WTC11 (cell line): ENCODE data around the gene MEGF11. TPM values are rescaled to one million over a fixed set of nuclear protein-coding genes. Genes with fewer than 3 reads are reported as not detected.

Source experiments
- ATAC-seq: fragments of 200-7000 bp; cut with Tn5 transposase; 2 replicates; pipeline ENCODE4 v1.10.0; 2021; ENCODE audit warnings: mild to moderate bottlenecking, moderate library complexity
- CTCF ChIA-PET: fragments of 300-600 bp; sonication (Branson Sonifier 250); formaldehyde crosslinking; loops from one replicate; lab custom pipeline; 2021; ENCODE audit warnings: antibody characterized with exemption; lab: Charles Lee
- POLR2A ChIA-PET: fragments of 350-600 bp; sonication (Branson Sonifier 250); formaldehyde crosslinking; loops from one replicate; lab custom pipeline; 2021; ENCODE audit warnings: antibody characterized with exemption; lab: Charles Lee
- DNase-seq: peaks from one replicate; pipeline ENCODE4 v3.0.0; 2021; ENCODE audit warnings: low spot score
- H3K27ac Mint-ChIP-seq: 2 replicates; pipeline ENCODE4 v1.8.0; 2021; ENCODE audit warnings: mixed read lengths
- H3K27me3 Mint-ChIP-seq: 2 replicates; pipeline ENCODE4 v1.8.0; 2021; ENCODE audit warnings: low read depth, mild to moderate bottlenecking, moderate library complexity, mixed read lengths
- H3K36me3 Mint-ChIP-seq: 2 replicates; pipeline ENCODE4 v1.8.0; 2021; ENCODE audit warnings: mixed read lengths
- H3K4me1 Mint-ChIP-seq: 2 replicates; pipeline ENCODE4 v1.8.0; 2022; ENCODE audit warnings: mixed read lengths
- H3K4me3 Mint-ChIP-seq: 2 replicates; pipeline ENCODE4 v1.8.0; 2021; ENCODE audit warnings: mild to moderate bottlenecking, moderate library complexity, mixed read lengths
- H3K9me3 Mint-ChIP-seq: 2 replicates; pipeline ENCODE4 v1.8.0; 2021; ENCODE audit warnings: mixed read lengths
- CBFB ChIP-seq: sonication (generic); formaldehyde crosslinking; IDR thresholded peaks from 2 replicates; pipeline ENCODE4 v1.8.1; 2022; ENCODE audit warnings: mild to moderate bottlenecking, low read depth, missing genetic modification reagents
- CREM ChIP-seq: sonication (generic); formaldehyde crosslinking; IDR thresholded peaks from 2 replicates; pipeline ENCODE4 v1.8.1; 2022; ENCODE audit warnings: mild to moderate bottlenecking, missing genetic modification reagents, moderate library complexity
- CTCF ChIP-seq: fragments of 200-600 bp; IDR thresholded peaks from 2 replicates; pipeline ENCODE4 v1.8.0; 2022; ENCODE audit warnings: antibody characterized with exemption
- ELF4 ChIP-seq: sonication (generic); formaldehyde crosslinking; IDR thresholded peaks from 2 replicates; pipeline ENCODE4 v1.8.1; 2022; ENCODE audit warnings: low read depth, mild to moderate bottlenecking, moderate library complexity, missing genetic modification reagents
- EMX1 ChIP-seq: fragments of 250-450 bp; sonication (Bioruptor Pico); IDR thresholded peaks from 2 replicates; pipeline ENCODE4 v1.8.0; 2021; ENCODE audit warnings: mild to moderate bottlenecking
- FOXJ3 ChIP-seq: sonication (generic); formaldehyde crosslinking; IDR thresholded peaks from 2 replicates; pipeline ENCODE4 v1.9.0; 2021; ENCODE audit warnings: missing genetic modification reagents, mild to moderate bottlenecking, borderline replicate concordance
- IRF1 ChIP-seq: sonication (generic); formaldehyde crosslinking; IDR thresholded peaks from 2 replicates; pipeline ENCODE4 v1.8.0; 2023; ENCODE audit warnings: missing genetic modification reagents
- KAT7 ChIP-seq: sonication (generic); formaldehyde crosslinking; IDR thresholded peaks from 2 replicates; pipeline ENCODE4 v1.8.1; 2023; ENCODE audit warnings: missing genetic modification reagents, mild to moderate bottlenecking, borderline replicate concordance
- NFATC4 ChIP-seq: fragments of 250-450 bp; sonication (Bioruptor Pico); IDR thresholded peaks from 2 replicates; pipeline ENCODE4 v1.9.0; 2021; ENCODE audit warnings: mild to moderate bottlenecking
- RELA ChIP-seq: sonication (generic); formaldehyde crosslinking; IDR thresholded peaks from 2 replicates; pipeline ENCODE4 v1.8.1; 2022; ENCODE audit warnings: missing genetic modification reagents, mild to moderate bottlenecking, borderline replicate concordance
- SMAD3 ChIP-seq: sonication (generic); formaldehyde crosslinking; IDR thresholded peaks from 2 replicates; pipeline ENCODE4 v1.8.0; 2022; ENCODE audit warnings: missing genetic modification reagents, mild to moderate bottlenecking, borderline replicate concordance
- SMAD4 ChIP-seq: sonication (generic); formaldehyde crosslinking; IDR thresholded peaks from 2 replicates; pipeline ENCODE4 v1.8.0; 2022; ENCODE audit warnings: mild to moderate bottlenecking, missing genetic modification reagents
- ZBTB21 ChIP-seq: sonication (generic); formaldehyde crosslinking; IDR thresholded peaks from 2 replicates; pipeline ENCODE4 v1.8.1; 2023; ENCODE audit warnings: mild to moderate bottlenecking, missing genetic modification reagents, borderline replicate concordance
- ZNF138 ChIP-seq: sonication (generic); formaldehyde crosslinking; conservative IDR thresholded peaks from 2 replicates; pipeline ENCODE4 v1.8.1; 2022; ENCODE audit warnings: mild to moderate bottlenecking, moderate library complexity, missing genetic modification reagents
- ZNF263 ChIP-seq: sonication (generic); formaldehyde crosslinking; IDR thresholded peaks from 2 replicates; pipeline ENCODE4 v1.8.1; 2022; ENCODE audit warnings: low read depth, mild to moderate bottlenecking, moderate library complexity, missing genetic modification reagents
- ZNF425 ChIP-seq: fragments of 250-450 bp; sonication (Bioruptor Pico); conservative IDR thresholded peaks from 2 replicates; pipeline ENCODE4 v1.9.0; 2021; ENCODE audit warnings: mild to moderate bottlenecking
- total RNA-seq: library from RNA; stranded (reverse); gene quantifications from 3 replicates; pipeline ENCODE4 v1.2.3, GENCODE V29; 2021
- TF ChIP-seq, protein P1 (sequence below): fragments of 250-450 bp; sonication (Bioruptor Pico); IDR thresholded peaks from 2 replicates; pipeline ENCODE4 v1.9.0; 2021; ENCODE audit warnings: mild to moderate bottlenecking
- TF ChIP-seq, protein P2 (sequence below): sonication (generic); formaldehyde crosslinking; conservative IDR thresholded peaks from 2 replicates; pipeline ENCODE4 v1.8.1; 2023; ENCODE audit warnings: mild to moderate bottlenecking, low read depth, missing genetic modification reagents, moderate library complexity
- TF ChIP-seq, protein P3 (sequence below): sonication (generic); formaldehyde crosslinking; IDR thresholded peaks from 2 replicates; pipeline ENCODE4 v1.8.1; 2023; ENCODE audit warnings: mild to moderate bottlenecking, missing genetic modification reagents, moderate library complexity
- TF ChIP-seq, protein P4 (sequence below): sonication (generic); formaldehyde crosslinking; IDR thresholded peaks from 2 replicates; pipeline ENCODE4 v1.8.1; 2022; ENCODE audit warnings: mild to moderate bottlenecking, moderate library complexity, missing genetic modification reagents

MEGF11 gene
- total RNA-seq, 1 experiment from 2014 or later, result 3.3 TPM

DNA sequence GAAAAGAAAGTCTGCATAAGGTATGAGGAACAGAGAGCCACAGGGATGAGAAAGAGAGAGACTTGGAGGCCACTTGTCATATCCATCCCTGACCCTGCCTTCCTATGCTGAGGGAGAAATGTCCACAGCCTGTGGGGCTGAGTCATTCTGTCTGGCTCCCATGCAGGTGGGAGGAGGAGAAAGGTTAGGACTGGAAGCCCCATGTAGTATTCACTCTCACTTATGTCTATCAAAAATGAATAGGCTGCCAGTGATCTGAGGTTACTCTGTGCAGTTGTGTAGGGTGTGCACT, 313.0 kb downstream of the MEGF11 start:
- CTCF ChIA-PET, result no interaction called here
- Mint-ChIP-seq H3K36me3 (no peaks in the 10 kb centered on the region), H3K27me3 (no peaks in the 10 kb centered on the region), H3K27ac (no peak overlapping the region), H3K4me3 (no peak overlapping the region), H3K9me3 (no peaks in the 10 kb centered on the region), H3K4me1 (no peaks in the 10 kb centered on the region)
- DNase-seq (no peak), ATAC-seq (no peak)
- TF ChIP-seq, protein P1, sequence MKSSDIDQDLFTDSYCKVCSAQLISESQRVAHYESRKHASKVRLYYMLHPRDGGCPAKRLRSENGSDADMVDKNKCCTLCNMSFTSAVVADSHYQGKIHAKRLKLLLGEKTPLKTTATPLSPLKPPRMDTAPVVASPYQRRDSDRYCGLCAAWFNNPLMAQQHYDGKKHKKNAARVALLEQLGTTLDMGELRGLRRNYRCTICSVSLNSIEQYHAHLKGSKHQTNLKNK (CRISPR knock-in tag), result no peak
- TF ChIP-seq CTCF (no peak), IRF1 (CRISPR knock-in tag) (no peak), ZNF425 (CRISPR knock-in tag) (no peak), ZBTB21 (CRISPR knock-in tag) (no peak), SMAD4 (CRISPR knock-in tag) (no peak), ZNF138 (CRISPR knock-in tag) (no peak), CBFB (CRISPR knock-in tag) (no peak), KAT7 (no peak), ELF4 (CRISPR knock-in tag) (no peak), NFATC4 (no peak), ZNF263 (CRISPR knock-in tag) (no peak), RELA (CRISPR knock-in tag) (no peak)
- TF ChIP-seq, protein P2, sequence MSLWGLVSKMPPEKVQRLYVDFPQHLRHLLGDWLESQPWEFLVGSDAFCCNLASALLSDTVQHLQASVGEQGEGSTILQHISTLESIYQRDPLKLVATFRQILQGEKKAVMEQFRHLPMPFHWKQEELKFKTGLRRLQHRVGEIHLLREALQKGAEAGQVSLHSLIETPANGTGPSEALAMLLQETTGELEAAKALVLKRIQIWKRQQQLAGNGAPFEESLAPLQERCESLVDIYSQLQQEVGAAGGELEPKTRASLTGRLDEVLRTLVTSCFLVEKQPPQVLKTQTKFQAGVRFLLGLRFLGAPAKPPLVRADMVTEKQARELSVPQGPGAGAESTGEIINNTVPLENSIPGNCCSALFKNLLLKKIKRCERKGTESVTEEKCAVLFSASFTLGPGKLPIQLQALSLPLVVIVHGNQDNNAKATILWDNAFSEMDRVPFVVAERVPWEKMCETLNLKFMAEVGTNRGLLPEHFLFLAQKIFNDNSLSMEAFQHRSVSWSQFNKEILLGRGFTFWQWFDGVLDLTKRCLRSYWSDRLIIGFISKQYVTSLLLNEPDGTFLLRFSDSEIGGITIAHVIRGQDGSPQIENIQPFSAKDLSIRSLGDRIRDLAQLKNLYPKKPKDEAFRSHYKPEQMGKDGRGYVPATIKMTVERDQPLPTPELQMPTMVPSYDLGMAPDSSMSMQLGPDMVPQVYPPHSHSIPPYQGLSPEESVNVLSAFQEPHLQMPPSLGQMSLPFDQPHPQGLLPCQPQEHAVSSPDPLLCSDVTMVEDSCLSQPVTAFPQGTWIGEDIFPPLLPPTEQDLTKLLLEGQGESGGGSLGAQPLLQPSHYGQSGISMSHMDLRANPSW, result no peak
- TF ChIP-seq, protein P3, sequence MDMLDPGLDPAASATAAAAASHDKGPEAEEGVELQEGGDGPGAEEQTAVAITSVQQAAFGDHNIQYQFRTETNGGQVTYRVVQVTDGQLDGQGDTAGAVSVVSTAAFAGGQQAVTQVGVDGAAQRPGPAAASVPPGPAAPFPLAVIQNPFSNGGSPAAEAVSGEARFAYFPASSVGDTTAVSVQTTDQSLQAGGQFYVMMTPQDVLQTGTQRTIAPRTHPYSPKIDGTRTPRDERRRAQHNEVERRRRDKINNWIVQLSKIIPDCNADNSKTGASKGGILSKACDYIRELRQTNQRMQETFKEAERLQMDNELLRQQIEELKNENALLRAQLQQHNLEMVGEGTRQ, result no peak
- POLR2A ChIA-PET, result no interaction called here

GRCh38 chr15:65939901-65940617, 313.5 kb downstream of the MEGF11 start:
- CTCF ChIA-PET, result no interaction called here
- no peak for DNase-seq
- no peaks in the 10 kb centered on the region for H3K4me1 Mint-ChIP-seq
- no peak for TF ChIP-seq CTCF
- TF ChIP-seq SMAD3 (CRISPR knock-in tag), result no peak
- TF ChIP-seq EMX1 (CRISPR knock-in tag), result no peak
- TF ChIP-seq CREM (CRISPR knock-in tag), result no peak
- TF ChIP-seq RELA (CRISPR knock-in tag), result no peak
- TF ChIP-seq, protein P4, sequence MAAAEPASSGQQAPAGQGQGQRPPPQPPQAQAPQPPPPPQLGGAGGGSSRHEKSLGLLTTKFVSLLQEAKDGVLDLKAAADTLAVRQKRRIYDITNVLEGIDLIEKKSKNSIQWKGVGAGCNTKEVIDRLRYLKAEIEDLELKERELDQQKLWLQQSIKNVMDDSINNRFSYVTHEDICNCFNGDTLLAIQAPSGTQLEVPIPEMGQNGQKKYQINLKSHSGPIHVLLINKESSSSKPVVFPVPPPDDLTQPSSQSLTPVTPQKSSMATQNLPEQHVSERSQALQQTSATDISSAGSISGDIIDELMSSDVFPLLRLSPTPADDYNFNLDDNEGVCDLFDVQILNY, result no peak
- TF ChIP-seq ZBTB21 (CRISPR knock-in tag), result no peak
- TF ChIP-seq, protein P2, result no peak
- TF ChIP-seq FOXJ3 (CRISPR knock-in tag), result no peak

More at GRCh38 chr15:65939901-65940617, 313.5 kb downstream of the MEGF11 start:
- no peaks in the 10 kb centered on the region for H3K36me3 Mint-ChIP-seq
- no peaks in the 10 kb centered on the region for H3K9me3 Mint-ChIP-seq
- POLR2A ChIA-PET, result no interaction called here
- no peak for ATAC-seq
- H3K4me3 Mint-ChIP-seq, result no peak overlapping the region
- H3K27me3 Mint-ChIP-seq, result no peaks in the 10 kb centered on the region
- no peak overlapping the region for H3K27ac Mint-ChIP-seq
